K562 (cell line): ENCODE measurements around the gene MKNK1. TPM values are rescaled to one million over a fixed set of nuclear protein-coding genes. Genes with fewer than 3 reads are reported as not detected.
A peak's percentile ranks its signal among the peaks of the same experiment; 100 is the strongest.

ENCODE experiments used
- AFF4 ChIP-seq: sonication (generic); formaldehyde crosslinking; IDR thresholded peaks from 2 replicates; pipeline ENCODE4 v1.8.0; 2023; ENCODE audit warnings: mild to moderate bottlenecking, missing genetic modification reagents
- BDP1 ChIP-seq: IDR thresholded peaks from 3 replicates; pipeline ENCODE4 v1.6.1; 2011; ENCODE audit not compliant: insufficient read length, insufficient read depth
- HMGXB4 ChIP-seq: sonication (generic); formaldehyde crosslinking; IDR thresholded peaks from 2 replicates; pipeline ENCODE4 v1.8.1; 2023; ENCODE audit warnings: mild to moderate bottlenecking, missing genetic modification reagents
- MYBL2 ChIP-seq, 2 experiments: fragments of 450-650 bp in 1 of 2; sonication (generic) in 1 of 2; formaldehyde crosslinking in 1 of 2; IDR thresholded peaks; 2 replicates each; pipeline versions ENCODE4 v1.6.1 to v1.8.1; 2017 to 2022; ENCODE audit warnings: borderline replicate concordance in 1 of 2, inconsistent platforms in 1 of 2, low read depth in 1 of 2, mild to moderate bottlenecking in 1 of 2, missing genetic modification reagents in 1 of 2, moderate library complexity in 1 of 2
- NFRKB ChIP-seq: fragments of 450-650 bp; IDR thresholded peaks from 2 replicates; pipeline ENCODE4 v1.6.1; 2016; ENCODE audit warnings: low read depth
- PRMT5 ChIP-seq: sonication (generic); formaldehyde crosslinking; IDR thresholded peaks from 2 replicates; pipeline ENCODE4 v1.5.0; 2020; ENCODE audit warnings: missing genetic modification reagents
- TGIF2 ChIP-seq: sonication (generic); formaldehyde crosslinking; IDR thresholded peaks from 2 replicates; pipeline ENCODE4 v1.8.1; 2022; ENCODE audit warnings: mild to moderate bottlenecking, missing genetic modification reagents, moderate library complexity
- ZNF3 ChIP-seq: fragments of 250-450 bp; sonication (Bioruptor Pico); IDR thresholded peaks from 2 replicates; pipeline ENCODE4 v1.5.0; 2021; ENCODE audit warnings: mild to moderate bottlenecking, moderate library complexity
- ZNF398 ChIP-seq: fragments of 250-450 bp; sonication (Bioruptor Pico); IDR thresholded peaks from 2 replicates; pipeline ENCODE4 v1.8.0; 2021; ENCODE audit warnings: moderate library complexity, mild to moderate bottlenecking, inconsistent platforms
- polyA plus RNA-seq, 8 experiments: library from polyadenylated mRNA; depleted of rRNA in 4 of 8; stranded (reverse) in 5 of 8; unstranded in 3 of 8; fragments of >200 nt; fragmentation: Nextera tagmentation in 2 of 8; fragmentation: Illumina TruSeq in 1 of 8; extraction: Ambion mirVana in 2 of 8; extraction: Trizol in 1 of 8; gene quantifications; 2 replicates each; pipeline versions ENCODE4 v1.2.1 to v1.2.3, GENCODE V29; 2011 to 2014; ENCODE audit warnings: inconsistent platforms in 1 of 8, missing spikeins in 1 of 8
- total RNA-seq, 7 experiments: library from RNA; depleted of rRNA in 6 of 7; stranded (reverse); fragments of >200 nt in 6 of 7; fragmentation: Illumina TruSeq in 2 of 7; extraction: Trizol in 2 of 7; gene quantifications; 2 replicates each; pipeline versions ENCODE4 v1.2.1 to v1.2.3, GENCODE V29; 2011 to 2021; ENCODE audit warnings: low replicate concordance in 1 of 7
- TF ChIP-seq, protein P1 (sequence below): sonication (generic); formaldehyde crosslinking; IDR thresholded peaks from 2 replicates; pipeline ENCODE4 v1.8.0; 2022; ENCODE audit warnings: mild to moderate bottlenecking, missing genetic modification reagents, borderline replicate concordance
- TF ChIP-seq, protein P2 (sequence below), 2 experiments: fragments of 250-450 bp in 1 of 2; fragments of 450-650 bp in 1 of 2; sonication (Bioruptor Pico) in 1 of 2; IDR thresholded peaks; 2 replicates each; pipeline versions ENCODE4 v1.6.1 to v1.8.0; 2016 to 2021; ENCODE audit warnings: mild to moderate bottlenecking in 2 of 2, moderate library complexity in 2 of 2, missing compliant biosample characterization in 1 of 2, missing genetic modification characterization in 1 of 2
- TF ChIP-seq, protein P3 (sequence below): fragments of 450-650 bp; IDR thresholded peaks from one replicate; pipeline ENCODE4 v1.6.1; 2018; ENCODE audit warnings: mild to moderate bottlenecking, moderate library complexity; ENCODE audit not compliant: partially characterized antibody

Gene MKNK1
- total and polyA plus RNA-seq, 9 of the 15 experiments (the other 6 are each of a cell fraction or from before 2014, with no cell fraction given) = 27.7 to 51.3 (median 43.7) TPM

- TF ChIP-seq AFF4 (peak; percentile 84; the same call in 1 of the 2 replicates), ZNF3 (no peak), PRMT5 (CRISPR knock-in tag) (no peak), MYBL2 (IDR thresholded peaks at IDR 0.05; ENCODE audit: low read depth) (no peak), MYBL2 (CRISPR knock-in tag; IDR thresholded peaks at IDR 0.05; ENCODE audit: borderline replicate concordance) (no peak), HMGXB4 (CRISPR knock-in tag) (peak; percentile 50; the same call in 1 of the 2 replicates), TGIF2 (no peak), BDP1 (no peak), ZNF398 (no peak), NFRKB (peak; percentile 73; the same call in 1 of the 2 replicates)
- TF ChIP-seq, protein P1, sequence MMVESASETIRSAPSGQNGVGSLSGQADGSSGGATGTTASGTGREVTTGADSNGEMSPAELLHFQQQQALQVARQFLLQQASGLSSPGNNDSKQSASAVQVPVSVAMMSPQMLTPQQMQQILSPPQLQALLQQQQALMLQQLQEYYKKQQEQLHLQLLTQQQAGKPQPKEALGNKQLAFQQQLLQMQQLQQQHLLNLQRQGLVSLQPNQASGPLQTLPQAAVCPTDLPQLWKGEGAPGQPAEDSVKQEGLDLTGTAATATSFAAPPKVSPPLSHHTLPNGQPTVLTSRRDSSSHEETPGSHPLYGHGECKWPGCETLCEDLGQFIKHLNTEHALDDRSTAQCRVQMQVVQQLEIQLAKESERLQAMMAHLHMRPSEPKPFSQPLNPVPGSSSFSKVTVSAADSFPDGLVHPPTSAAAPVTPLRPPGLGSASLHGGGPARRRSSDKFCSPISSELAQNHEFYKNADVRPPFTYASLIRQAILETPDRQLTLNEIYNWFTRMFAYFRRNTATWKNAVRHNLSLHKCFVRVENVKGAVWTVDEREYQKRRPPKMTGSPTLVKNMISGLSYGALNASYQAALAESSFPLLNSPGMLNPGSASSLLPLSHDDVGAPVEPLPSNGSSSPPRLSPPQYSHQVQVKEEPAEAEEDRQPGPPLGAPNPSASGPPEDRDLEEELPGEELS (CRISPR knock-in tag) = peak; percentile 93; the same call in 1 of the 2 replicates
- TF ChIP-seq, protein P2, sequence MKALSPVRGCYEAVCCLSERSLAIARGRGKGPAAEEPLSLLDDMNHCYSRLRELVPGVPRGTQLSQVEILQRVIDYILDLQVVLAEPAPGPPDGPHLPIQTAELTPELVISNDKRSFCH (CRISPR knock-in tag; IDR thresholded peaks at IDR 0.05) = no peak
- TF ChIP-seq, protein P2 (tag; IDR thresholded peaks at IDR 0.05) = peak; percentile 83
- TF ChIP-seq, protein P3, sequence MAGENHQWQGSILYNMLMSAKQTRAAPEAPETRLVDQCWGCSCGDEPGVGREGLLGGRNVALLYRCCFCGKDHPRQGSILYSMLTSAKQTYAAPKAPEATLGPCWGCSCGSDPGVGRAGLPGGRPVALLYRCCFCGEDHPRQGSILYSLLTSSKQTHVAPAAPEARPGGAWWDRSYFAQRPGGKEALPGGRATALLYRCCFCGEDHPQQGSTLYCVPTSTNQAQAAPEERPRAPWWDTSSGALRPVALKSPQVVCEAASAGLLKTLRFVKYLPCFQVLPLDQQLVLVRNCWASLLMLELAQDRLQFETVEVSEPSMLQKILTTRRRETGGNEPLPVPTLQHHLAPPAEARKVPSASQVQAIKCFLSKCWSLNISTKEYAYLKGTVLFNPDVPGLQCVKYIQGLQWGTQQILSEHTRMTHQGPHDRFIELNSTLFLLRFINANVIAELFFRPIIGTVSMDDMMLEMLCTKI = no peak
These were observed 81.7 kb downstream of the MKNK1 start (continued) for GRCh38 chr1:46522184-46522968.
